HG02943 (cell line): ENCODE results near the gene SLC22A25.
"Not testable (repeated sequence)": the region's sequence is repeated elsewhere in the genome, so short reads cannot be mapped to it uniquely, and the experiment has no call there.

ENCODE experiments used
- ATAC-seq: cut with Tn5 transposase; IDR thresholded peaks from one replicate; pipeline ENCODE4 v1.9.1; 2021; ENCODE audit warnings: mild to moderate bottlenecking, low read depth, moderate library complexity; ENCODE audit not compliant: unreplicated experiment

The SLC22A25 gene

GRCh38 chr11:63235471-63236461, 7.6 kb downstream of the SLC22A25 start:
- not testable (repeated sequence) for ATAC-seq

- ATAC-seq, result no peak
These were observed 13.6 kb downstream of the SLC22A25 start for GRCh38 chr11:63229815-63230214.

GRCh38 chr11:63227521-63228107, 15.8 kb downstream of the SLC22A25 start:
- ATAC-seq, result no peak

- ATAC-seq, result no peak
These were observed 16.8 kb downstream of the SLC22A25 start for GRCh38 chr11:63226488-63227114.

GRCh38 chr11:63214093-63214492, 29.3 kb downstream of the SLC22A25 start:
- no peak for ATAC-seq

- ATAC-seq, result no peak
These were observed 30.7 kb downstream of the SLC22A25 start for GRCh38 chr11:63212742-63213141.

- no peak for ATAC-seq
These were observed 33.3 kb downstream of the SLC22A25 start for GRCh38 chr11:63210111-63210510.
